Tibial nerve (tissue), 4 donors: ENCODE data around the gene BIRC6. TPM values are rescaled to one million over a fixed set of nuclear protein-coding genes. Genes with fewer than 3 reads are reported as not detected.

ENCODE experiments used
- DNase-seq, 2 donors: peaks; one replicate each; pipeline ENCODE4 v3.0.0-alpha.2; 2019; ENCODE audit warnings: low spot score in 2 of 2
- H3K27ac ChIP-seq, 4 donors: fragments of 200-600 bp; sonication (generic) in 3 of 4; one replicate each; pipeline ENCODE4 v1.5.1; 2017 to 2019; ENCODE audit warnings: mild to moderate bottlenecking in 1 of 4
- H3K27me3 ChIP-seq, 2 donors: fragments of 200-600 bp; sonication (generic) in 1 of 2; one replicate each; pipeline versions ENCODE4 v1.5.1 to v1.6.0; 2017 to 2019
- H3K36me3 ChIP-seq, 3 donors: fragments of 200-600 bp; sonication (generic); one replicate each; pipeline ENCODE4 v1.5.1; 2018 to 2019
- H3K4me1 ChIP-seq, 4 donors: fragments of 200-600 bp; sonication (generic) in 3 of 4; one replicate each; pipeline ENCODE4 v1.5.1; 2017 to 2019
- H3K4me3 ChIP-seq, 4 donors: fragments of 200-600 bp; sonication (generic) in 3 of 4; one replicate each; pipeline ENCODE4 v1.5.1; 2017 to 2019; ENCODE audit warnings: mild to moderate bottlenecking in 1 of 4, moderate library complexity in 1 of 4
- H3K9me3 ChIP-seq, 4 donors: fragments of 200-600 bp; sonication (generic) in 3 of 4; one replicate each; pipeline ENCODE4 v1.5.1; 2017 to 2019
- EP300 ChIP-seq, 2 donors: sonication (generic); formaldehyde crosslinking; IDR thresholded peaks; one replicate each; pipeline ENCODE4 v1.6.1; 2017; ENCODE audit warnings: antibody characterized with exemption in 2 of 2, mild to moderate bottlenecking in 1 of 2
- POLR2A ChIP-seq, 2 donors: fragments of 450-650 bp; IDR thresholded peaks; one replicate each; pipeline ENCODE4 v1.6.1; 2017; ENCODE audit warnings: antibody characterized with exemption in 2 of 2, mild to moderate bottlenecking in 2 of 2, moderate library complexity in 2 of 2
- WGBS, 2 donors: methylation state at CpG; one replicate each; pipeline ENCODE4 v1.1.5; 2018; 5-methylcytosine and 5-hydroxymethylcytosine counted together
- total RNA-seq, 4 donors: library from RNA; depleted of rRNA; stranded (reverse); fragments of >200 nt; gene quantifications; one replicate each; pipeline ENCODE4 v1.1.0, GENCODE V29; 2016
- TF ChIP-seq, protein P1 (sequence below), 5 experiments: fragments of 200-600 bp in 3 of 5; fragments of 450-650 bp in 2 of 5; sonication (generic) in 3 of 5; IDR thresholded peaks; one replicate each; pipeline ENCODE4 v1.5.1; 2016 to 2019; ENCODE audit warnings: antibody characterized with exemption in 5 of 5, mild to moderate bottlenecking in 3 of 5, moderate library complexity in 2 of 5

The BIRC6 gene
- total RNA-seq, 4 donors from 2014 or later = 87.5 to 154 (median 124) TPM

DNA sequence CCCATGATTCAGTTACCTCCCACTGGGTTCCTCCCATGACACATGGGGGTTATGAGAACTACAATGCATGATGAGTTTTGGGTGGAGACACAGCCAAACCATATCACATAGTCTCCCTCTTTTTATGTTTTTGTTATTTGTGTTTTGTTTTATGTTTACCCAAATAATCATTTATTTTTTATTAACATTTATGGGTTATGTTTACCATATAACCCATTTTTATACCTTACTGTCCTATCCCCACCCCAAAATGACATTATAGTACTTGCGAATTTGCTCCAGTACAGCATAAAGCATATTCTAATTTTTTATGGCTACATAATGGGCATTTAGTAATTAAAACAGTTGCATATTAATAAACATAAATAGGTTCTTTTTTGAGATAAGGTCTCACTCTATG, 209.1 kb downstream of the BIRC6 start:
- no peak overlapping the region for H3K27ac ChIP-seq
- no peak for DNase-seq
- peaks cover 0 to 11% (median 4%) of the 10 kb centered on the region in 4 donors for H3K9me3 ChIP-seq
- H3K4me3 ChIP-seq = no peak overlapping the region
- H3K4me1 ChIP-seq = no peaks in the 10 kb centered on the region
- TF ChIP-seq, protein P1, sequence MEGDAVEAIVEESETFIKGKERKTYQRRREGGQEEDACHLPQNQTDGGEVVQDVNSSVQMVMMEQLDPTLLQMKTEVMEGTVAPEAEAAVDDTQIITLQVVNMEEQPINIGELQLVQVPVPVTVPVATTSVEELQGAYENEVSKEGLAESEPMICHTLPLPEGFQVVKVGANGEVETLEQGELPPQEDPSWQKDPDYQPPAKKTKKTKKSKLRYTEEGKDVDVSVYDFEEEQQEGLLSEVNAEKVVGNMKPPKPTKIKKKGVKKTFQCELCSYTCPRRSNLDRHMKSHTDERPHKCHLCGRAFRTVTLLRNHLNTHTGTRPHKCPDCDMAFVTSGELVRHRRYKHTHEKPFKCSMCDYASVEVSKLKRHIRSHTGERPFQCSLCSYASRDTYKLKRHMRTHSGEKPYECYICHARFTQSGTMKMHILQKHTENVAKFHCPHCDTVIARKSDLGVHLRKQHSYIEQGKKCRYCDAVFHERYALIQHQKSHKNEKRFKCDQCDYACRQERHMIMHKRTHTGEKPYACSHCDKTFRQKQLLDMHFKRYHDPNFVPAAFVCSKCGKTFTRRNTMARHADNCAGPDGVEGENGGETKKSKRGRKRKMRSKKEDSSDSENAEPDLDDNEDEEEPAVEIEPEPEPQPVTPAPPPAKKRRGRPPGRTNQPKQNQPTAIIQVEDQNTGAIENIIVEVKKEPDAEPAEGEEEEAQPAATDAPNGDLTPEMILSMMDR (IDR thresholded peaks at IDR 0.05) = no peak
- TF ChIP-seq POLR2A (IDR thresholded peaks at IDR 0.05) (no peak), EP300 (IDR thresholded peaks at IDR 0.05) (no peak)
- peaks cover 0 to 55% (median 0%) of the 10 kb centered on the region in 3 donors for H3K36me3 ChIP-seq
- H3K27me3 ChIP-seq = no peaks in the 10 kb centered on the region
- WGBS, 2 donors = 100% methylated on average over 1 of the region's 1 CpG

DNA sequence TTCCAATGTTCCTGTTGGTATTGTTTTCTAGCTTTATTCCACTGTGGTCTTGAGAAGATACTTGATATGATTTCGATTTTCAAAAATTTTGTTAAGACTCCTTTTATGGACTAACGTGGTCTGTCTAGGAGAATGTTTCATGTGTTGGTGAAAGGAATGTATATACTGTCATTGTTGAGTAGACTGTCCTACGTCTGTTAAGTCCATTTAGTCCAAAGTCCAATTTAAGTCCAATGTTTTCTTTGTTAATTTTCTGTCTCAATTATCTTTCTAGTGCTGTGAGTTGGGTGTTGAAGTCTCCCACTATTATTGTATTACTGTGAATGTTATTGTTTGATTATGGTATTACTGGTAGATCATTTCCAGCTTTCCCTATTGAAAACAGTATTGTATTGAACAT, 215.2 kb downstream of the BIRC6 start:
- WGBS, 2 donors = 84 to 87% methylated on average over 3 of the region's 3 CpGs

DNA sequence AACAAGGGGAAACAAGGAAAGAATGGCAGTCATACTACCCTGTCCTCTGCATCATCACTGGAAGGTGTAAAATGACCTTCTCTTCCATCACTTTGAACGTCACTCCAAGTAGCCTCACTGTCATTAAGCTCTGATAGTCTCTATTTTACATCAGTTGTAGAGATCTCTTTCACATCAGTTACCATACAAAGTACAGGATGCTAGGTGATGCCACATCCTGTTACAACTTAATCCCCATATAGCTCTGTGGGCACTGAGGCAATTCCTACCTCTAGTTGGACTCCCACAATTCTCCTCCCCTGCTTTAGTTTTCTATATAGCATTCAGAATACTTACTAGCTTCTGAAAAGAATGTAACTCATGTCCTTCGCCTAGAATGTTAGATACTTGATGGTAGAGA, 215.9 kb downstream of the BIRC6 start:
- Histone ChIP-seq H3K9me3 (no peaks in the 10 kb centered on the region), H3K4me3 (no peak overlapping the region), H3K36me3 (peaks cover 0 to 37% (median 0%) of the 10 kb centered on the region in 3 donors), H3K4me1 (no peaks in the 10 kb centered on the region), H3K27ac (no peak overlapping the region), H3K27me3 (no peaks in the 10 kb centered on the region)
- no peak for DNase-seq
- 95 to 97% methylated on average over 2 of the region's 2 CpGs for WGBS, 2 donors
- TF ChIP-seq, protein P1 (IDR thresholded peaks at IDR 0.05) = no peak
- TF ChIP-seq EP300 (IDR thresholded peaks at IDR 0.05) (no peak), POLR2A (IDR thresholded peaks at IDR 0.05) (no peak)

More for the DNA sequence above, 215.2 kb downstream of the BIRC6 start:
- Histone ChIP-seq H3K27me3 (no peaks in the 10 kb centered on the region), H3K9me3 (no peaks in the 10 kb centered on the region), H3K4me1 (no peaks in the 10 kb centered on the region), H3K4me3 (no peak overlapping the region), H3K27ac (no peak overlapping the region), H3K36me3 (peaks cover 0 to 44% (median 0%) of the 10 kb centered on the region in 3 donors)
- DNase-seq = no peak
- TF ChIP-seq POLR2A (IDR thresholded peaks at IDR 0.05) = no peak
- TF ChIP-seq EP300 (IDR thresholded peaks at IDR 0.05) = no peak
- TF ChIP-seq, protein P1 (IDR thresholded peaks at IDR 0.05) = no peak

DNA sequence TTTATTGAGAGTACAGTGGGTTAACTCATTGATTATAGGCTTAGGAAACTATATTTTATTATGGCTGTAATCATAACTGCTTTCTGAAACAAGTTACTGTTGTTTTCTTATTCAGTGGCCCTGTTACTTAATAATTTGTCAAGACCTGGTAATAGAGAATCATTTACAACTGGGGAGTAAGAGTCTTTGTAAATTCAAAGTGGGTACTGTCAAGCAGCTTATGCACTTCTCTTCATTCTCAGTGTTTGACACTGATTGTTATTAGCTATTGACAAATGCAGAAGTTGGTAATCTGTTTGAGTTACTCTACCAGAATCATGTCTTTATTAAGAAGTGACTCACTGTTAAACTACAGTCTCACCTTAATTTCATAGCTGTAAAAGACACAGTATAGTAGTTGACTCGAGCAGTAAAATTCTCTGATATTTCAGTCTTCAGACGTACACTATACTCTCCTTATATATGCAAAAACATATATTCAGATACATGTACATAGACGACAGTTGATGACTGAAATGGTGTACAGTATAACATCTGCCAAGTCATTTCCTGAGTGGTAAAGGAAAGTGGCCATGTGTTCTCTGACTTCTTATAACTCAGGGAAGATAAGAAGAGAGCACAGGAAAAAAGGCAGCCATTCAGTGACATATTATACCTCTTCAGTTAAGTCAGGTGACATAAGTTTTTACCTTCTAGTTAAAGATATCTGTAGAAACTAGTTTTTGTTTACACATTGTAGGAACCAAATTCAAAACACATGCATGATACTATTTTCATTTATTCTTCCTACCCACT, 235.0 kb downstream of the BIRC6 start:
- Histone ChIP-seq H3K27me3 (no peaks in the 10 kb centered on the region), H3K4me3 (no peak overlapping the region), H3K36me3 (peaks cover 0 to 15% (median 0%) of the 10 kb centered on the region in 3 donors), H3K9me3 (no peaks in the 10 kb centered on the region), H3K27ac (no peak overlapping the region), H3K4me1 (no peaks in the 10 kb centered on the region)
- WGBS, 2 donors = 76 to 80% methylated on average over 3 of the region's 3 CpGs
- TF ChIP-seq POLR2A (IDR thresholded peaks at IDR 0.05) (no peak), EP300 (IDR thresholded peaks at IDR 0.05) (no peak)
- TF ChIP-seq, protein P1 (IDR thresholded peaks at IDR 0.05) = no peak
- DNase-seq = no peak

DNA sequence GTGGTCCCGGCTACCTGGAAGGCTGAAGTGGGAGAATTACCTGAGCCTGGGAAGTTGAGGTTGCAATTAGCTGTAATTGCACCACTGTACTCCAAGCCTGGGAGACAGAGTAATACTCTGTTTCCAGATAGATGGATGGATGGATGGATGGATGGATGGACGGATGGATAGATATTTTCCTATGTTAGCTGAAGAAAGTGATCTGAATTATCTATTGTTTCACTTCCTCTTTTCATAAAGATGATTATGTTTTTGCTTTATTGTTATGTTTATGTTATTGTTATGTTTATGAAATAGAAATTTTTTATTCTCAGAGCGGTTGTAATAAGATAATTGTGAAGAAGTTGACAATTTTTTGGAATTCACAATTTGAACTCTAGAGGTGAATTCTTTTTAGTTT, 237.8 kb downstream of the BIRC6 start:
- DNase-seq = no peak
- Histone ChIP-seq H3K36me3 (peaks cover 0 to 36% (median 3%) of the 10 kb centered on the region in 3 donors), H3K4me1 (no peaks in the 10 kb centered on the region), H3K27ac (no peak overlapping the region), H3K4me3 (no peak overlapping the region), H3K9me3 (no peaks in the 10 kb centered on the region), H3K27me3 (no peaks in the 10 kb centered on the region)
- TF ChIP-seq EP300 (IDR thresholded peaks at IDR 0.05) (no peak), POLR2A (IDR thresholded peaks at IDR 0.05) (no peak)
- WGBS, 2 donors = 89 to 96% methylated on average over 3 of the region's 3 CpGs
